Omental fat pad (tissue), 4 donors: Measurements from ENCODE around the gene BARHL2. TPM values are rescaled to one million over a fixed set of nuclear protein-coding genes. Genes with fewer than 3 reads are reported as not detected.

Experiments
- ATAC-seq: fragments of 150-250 bp; one replicate; pipeline ENCODE4 v1.9.1; 2016; ENCODE audit warnings: mild to moderate bottlenecking, moderate library complexity; ENCODE audit not compliant: low FRiP score
- DNase-seq: peaks from one replicate; pipeline ENCODE4 v3.0.0-alpha.2; 2019; ENCODE audit warnings: low spot score
- CTCF ChIP-seq, 3 donors: fragments of 450-650 bp; IDR thresholded peaks; one replicate each; pipeline ENCODE4 v1.5.1; 2016 to 2017; ENCODE audit warnings: antibody characterized with exemption in 3 of 3, mild to moderate bottlenecking in 3 of 3, moderate library complexity in 2 of 3
- total RNA-seq, 4 donors: library from RNA; depleted of rRNA; stranded (reverse); fragments of >200 nt; gene quantifications; one replicate each; pipeline ENCODE4 v1.1.0, GENCODE V29; 2016

Gene BARHL2
- total RNA-seq, 4 donors from 2014 or later: not detected

- DNase-seq: no peak
- ATAC-seq: no peak
- TF ChIP-seq CTCF (IDR thresholded peaks at IDR 0.05): peak in 1 of 3 donors; percentile 13
Measured at GRCh38 chr1:90729504-90730242, 12.6 kb upstream of the BARHL2 start.

DNA sequence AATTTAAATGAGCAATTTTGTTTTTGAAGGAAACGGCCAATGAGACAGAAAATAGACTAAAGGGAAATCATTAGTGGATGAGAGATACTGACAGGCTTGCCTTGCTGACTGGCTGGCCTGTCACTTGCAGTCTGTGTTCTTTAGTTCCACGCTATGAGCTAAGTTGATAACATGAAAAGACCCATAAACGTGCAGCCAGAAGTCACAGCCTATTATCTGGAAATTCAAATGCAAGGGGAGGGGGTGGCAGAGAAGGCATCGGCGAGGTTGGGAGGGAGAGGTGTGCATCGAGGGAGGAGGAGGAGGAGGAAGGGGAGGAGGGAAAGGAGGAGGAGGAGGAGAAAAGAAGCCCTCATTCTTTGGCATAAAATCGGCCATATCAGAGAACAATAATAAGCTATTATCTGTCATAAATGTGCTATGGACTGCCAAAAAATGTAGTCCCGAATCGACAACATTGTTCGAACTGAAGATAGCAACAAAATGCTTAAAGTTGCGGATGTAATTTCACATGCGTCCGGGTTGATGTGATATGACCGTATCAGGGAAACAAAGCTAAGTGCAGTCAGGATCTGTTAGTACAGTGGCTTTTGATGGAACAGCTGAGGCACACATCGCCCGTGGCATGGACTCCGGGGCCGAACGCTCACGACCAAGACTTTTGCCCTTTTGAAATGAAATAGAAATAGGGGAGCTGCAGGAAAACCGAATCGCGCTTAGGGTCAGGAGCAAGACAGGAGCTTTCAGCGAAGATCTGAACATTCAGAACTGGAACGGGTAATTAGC is 11.6 kb upstream of the BARHL2 start:
- DNase-seq (no peak), ATAC-seq (no peak)
- TF ChIP-seq CTCF (IDR thresholded peaks at IDR 0.05): no peak

GRCh38 chr1:90727917-90728501 is 10.9 kb upstream of the BARHL2 start:
- TF ChIP-seq CTCF (IDR thresholded peaks at IDR 0.05): no peak
- no peak for ATAC-seq

DNA sequence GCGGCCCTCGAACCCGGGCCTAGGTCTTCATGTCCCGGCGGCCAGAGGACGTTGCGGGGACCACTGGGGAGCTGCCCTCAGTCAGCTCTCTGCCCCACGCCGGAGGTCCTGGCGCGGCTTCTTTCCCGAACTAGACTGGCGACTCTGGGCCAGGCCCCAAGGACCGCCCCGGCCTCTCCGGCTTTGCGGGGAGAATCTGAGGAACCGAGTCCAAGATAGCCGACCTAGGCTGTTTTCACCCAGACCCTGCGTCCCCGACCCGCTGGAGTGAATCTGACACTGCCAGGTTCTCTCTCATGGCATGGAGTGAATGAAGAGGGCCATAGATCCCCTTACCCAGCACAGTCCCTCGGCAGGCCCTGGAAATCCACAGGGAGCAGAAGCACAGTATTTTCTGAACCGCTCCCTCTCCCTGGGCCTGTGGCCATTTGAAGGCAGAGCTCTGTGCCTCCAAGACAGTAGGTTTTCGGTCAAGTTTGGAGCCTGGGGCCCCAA is 9.9 kb upstream of the BARHL2 start:
- no peak for DNase-seq
- no peak for ATAC-seq
- TF ChIP-seq CTCF (IDR thresholded peaks at IDR 0.05): no peak

More at GRCh38 chr1:90727917-90728501, 10.9 kb upstream of the BARHL2 start:
- no peak for DNase-seq

GRCh38 chr1:90726425-90726985 is 9.4 kb upstream of the BARHL2 start:
- no peak for TF ChIP-seq CTCF (IDR thresholded peaks at IDR 0.05)
- DNase-seq (no peak), ATAC-seq (no peak)

DNA sequence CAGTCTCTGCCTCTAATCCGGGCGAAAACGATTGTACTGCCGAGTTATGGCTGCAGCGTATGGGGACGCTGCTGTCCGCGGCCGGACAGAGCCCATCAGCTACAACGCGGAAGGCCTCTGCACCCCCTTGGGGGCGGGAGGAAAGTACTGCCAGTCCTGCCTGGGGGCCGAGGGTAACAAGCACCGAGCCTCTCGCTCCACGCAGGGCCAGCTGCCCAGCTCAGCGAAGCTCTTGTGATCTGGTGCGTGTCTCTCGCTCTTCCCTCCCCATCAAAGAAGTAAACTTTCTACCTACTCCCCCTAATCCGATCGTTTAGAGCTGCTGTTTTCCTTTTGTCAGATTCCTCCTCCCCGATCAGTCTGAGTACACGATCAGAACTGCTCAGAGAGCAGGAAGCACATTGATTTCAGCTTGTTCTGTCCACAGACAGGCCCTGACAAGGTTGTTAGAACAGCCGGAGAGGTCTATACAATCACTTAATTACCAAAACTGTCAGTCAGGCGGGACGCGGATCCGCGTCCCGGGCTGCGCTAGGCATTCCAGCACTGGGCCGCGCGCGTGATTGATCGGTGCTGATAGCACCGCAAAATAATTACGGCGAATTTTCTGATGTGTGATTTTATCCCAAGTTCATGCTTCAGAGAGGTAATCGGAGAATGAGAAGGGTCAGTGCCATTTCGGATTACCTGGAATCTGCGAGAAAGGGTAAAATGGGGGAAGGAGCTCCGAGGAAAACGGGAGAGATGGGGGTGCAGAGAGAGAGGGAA is 8.7 kb upstream of the BARHL2 start:
- ATAC-seq: no peak
- DNase-seq: no peak
- TF ChIP-seq CTCF (IDR thresholded peaks at IDR 0.05): no peak
